ELF-1 (cell line): Measurements from ENCODE around the gene MIEN1.
"Not testable (repeated sequence)": the region's sequence is repeated elsewhere in the genome, so short reads cannot be mapped to it uniquely, and the experiment has no call there.

ENCODE experiments used
- DNase-seq: peaks from one replicate; pipeline ENCODE4 v3.0.0-alpha.2; 2016; ENCODE audit warnings: low read depth, low spot score

Gene MIEN1

GRCh38 chr17:39730095-39730921 is at the start of gene MIEN1:
MIEN1 (minus strand) TSS chr17:39730532; CDS start chr17:39730495, 37 bp downstream.
- DNase-seq = peak; percentile 94

- DNase-seq = no peak
Observed at GRCh38 chr17:39777534-39778365, 47.4 kb upstream of the MIEN1 start.

- DNase-seq = no peak
Observed at GRCh38 chr17:39776252-39776651, 45.9 kb upstream of the MIEN1 start.

GRCh38 chr17:39775031-39775430 is 44.7 kb upstream of the MIEN1 start:
- DNase-seq = no peak

GRCh38 chr17:39774047-39774446 is 43.7 kb upstream of the MIEN1 start:
- no peak for DNase-seq

- no peak for DNase-seq
Observed at GRCh38 chr17:39772987-39773934, 42.9 kb upstream of the MIEN1 start.

- no peak for DNase-seq
Observed at GRCh38 chr17:39772415-39772814, 42.1 kb upstream of the MIEN1 start.

- DNase-seq = no peak
Observed at GRCh38 chr17:39769974-39770587, 39.7 kb upstream of the MIEN1 start.

GRCh38 chr17:39767147-39767546 is 36.8 kb upstream of the MIEN1 start:
- DNase-seq = no peak

GRCh38 chr17:39765766-39766165 is 35.4 kb upstream of the MIEN1 start:
- no peak for DNase-seq

GRCh38 chr17:39765175-39765574 is 34.8 kb upstream of the MIEN1 start:
- DNase-seq = no peak

- DNase-seq = not testable (repeated sequence)
Observed at GRCh38 chr17:39764171-39764570, 33.8 kb upstream of the MIEN1 start.

GRCh38 chr17:39763051-39763820 is 32.9 kb upstream of the MIEN1 start:
- no peak for DNase-seq

GRCh38 chr17:39761861-39762496 is 31.6 kb upstream of the MIEN1 start:
- DNase-seq = no peak

- DNase-seq = no peak
Observed at GRCh38 chr17:39759204-39759603, 28.9 kb upstream of the MIEN1 start.

- no peak for DNase-seq
Observed at GRCh38 chr17:39757931-39758873, 27.9 kb upstream of the MIEN1 start.

GRCh38 chr17:39757176-39757662 is 26.9 kb upstream of the MIEN1 start:
- no peak for DNase-seq

GRCh38 chr17:39756380-39757079 is 26.2 kb upstream of the MIEN1 start:
- DNase-seq = no peak
